GM12878 (cell line): ENCODE data around the gene BMI1. TPM values are rescaled to one million over a fixed set of nuclear protein-coding genes. Genes with fewer than 3 reads are reported as not detected.

Source experiments
- ATAC-seq: fragments of 200-7000 bp; cut with Tn5 transposase; 3 replicates; pipeline ENCODE4 v1.9.1; 2020; ENCODE audit warnings: mild to moderate bottlenecking, moderate library complexity
- BruUV-seq: library from RNA; stranded (reverse); fragments of 400-500 nt; replicated peaks from 2 replicates; lab custom pipeline; 2021; lab: Mats Ljungman, UMichigan
- CTCF ChIA-PET: fragments of 300-600 bp; sonication (Branson Sonifier 250); formaldehyde crosslinking; extraction: SDS; loops from one replicate; lab custom pipeline; 2021; ENCODE audit warnings: inconsistent platforms; lab: Yijun Ruan, JAX
- POLR2A ChIA-PET: fragments of 350-600 bp; formaldehyde crosslinking; extraction: SDS; loops from one replicate; lab custom pipeline; 2021; ENCODE audit warnings: inconsistent platforms; lab: Charles Lee
- RAD21 ChIA-PET: fragments of 300-600 bp; sonication (Branson Sonifier 250); formaldehyde crosslinking; loops from one replicate; lab custom pipeline; 2023; ENCODE audit warnings: antibody characterized with exemption; ENCODE audit not compliant: unreplicated experiment; lab: Charles Lee
- SMC1A ChIA-PET: fragments of 300-600 bp; sonication (Branson Sonifier 250); formaldehyde crosslinking; loops from one replicate; lab custom pipeline; 2023; ENCODE audit not compliant: unreplicated experiment, uncharacterized antibody; lab: Charles Lee
- DNase-seq: peaks from one replicate; pipeline ENCODE4 v3.0.0-alpha.2; 2011; ENCODE audit warnings: low read depth, low spot score
- FAIRE-seq: peaks from 3 replicates; lab custom pipeline; 2011; peaks lifted over from hg19 to GRCh38; lab: Jason Lieb, UNC
- H2AFZ ChIP-seq: 2 replicates; pipeline ENCODE4 v1.6.0; 2011; ENCODE audit warnings: low read depth, low read length, control low read depth; ENCODE audit not compliant: control insufficient read depth
- H3K27ac ChIP-seq: 2 replicates; pipeline ENCODE4 v1.5.1; 2011; ENCODE audit warnings: control low read depth; ENCODE audit not compliant: control insufficient read depth, insufficient read depth
- H3K27me3 ChIP-seq, 2 experiments: replicated peaks in 1 of 2; 2 replicates each; pipeline versions ENCODE4 v1.6.0 to v1.6.1; 2011; ENCODE audit warnings: low read length in 1 of 2; ENCODE audit not compliant: control insufficient read depth in 2 of 2, insufficient read depth in 2 of 2
- H3K36me3 ChIP-seq, 2 experiments: 2 replicates each; pipeline ENCODE4 v1.5.1; 2011; ENCODE audit warnings: low read length in 1 of 2; ENCODE audit not compliant: control insufficient read depth in 2 of 2, insufficient read depth in 2 of 2
- H3K4me1 ChIP-seq: 2 replicates; pipeline ENCODE4 v1.6.1; 2011; ENCODE audit warnings: mild to moderate bottlenecking, low read length, moderate library complexity, mixed read lengths; ENCODE audit not compliant: control insufficient read depth, insufficient read depth
- H3K4me2 ChIP-seq: 2 replicates; pipeline ENCODE4 v1.6.0; 2011; ENCODE audit warnings: control low read depth; ENCODE audit not compliant: control insufficient read depth, insufficient read depth
- H3K4me3 ChIP-seq: fragments of 200-600 bp; sonication (generic); 2 replicates; pipeline ENCODE4 v1.5.1; 2016
- H3K79me2 ChIP-seq: 2 replicates; pipeline ENCODE4 v1.6.0; 2011; ENCODE audit warnings: low read length; ENCODE audit not compliant: control insufficient read depth, insufficient read depth
- H3K9ac ChIP-seq: 2 replicates; pipeline ENCODE4 v1.8.0; 2011; ENCODE audit warnings: low read length, control low read depth, mixed read lengths; ENCODE audit not compliant: control insufficient read depth, insufficient read depth
- H3K9me3 ChIP-seq: replicated peaks from 3 replicates; pipeline ENCODE4 v1.5.1; 2011; ENCODE audit warnings: mild to moderate bottlenecking, low read length; ENCODE audit not compliant: control insufficient read depth, insufficient read depth
- H4K20me1 ChIP-seq: 2 replicates; pipeline ENCODE4 v1.6.0; 2011; ENCODE audit not compliant: control insufficient read depth, insufficient read depth
- BRCA1 ChIP-seq: IDR thresholded peaks from 2 replicates; pipeline ENCODE4 v1.6.1; 2011; ENCODE audit warnings: low read depth, low read length, improper control_type of control experiment
- DPF2 ChIP-seq: fragments of 450-650 bp; IDR thresholded peaks from 2 replicates; pipeline ENCODE4 v1.6.1; 2017; ENCODE audit warnings: mild to moderate bottlenecking
- IKZF1 ChIP-seq: fragments of 450-650 bp; conservative IDR thresholded peaks from 2 replicates; pipeline ENCODE4 v1.6.1; 2017; ENCODE audit warnings: antibody characterized with exemption, mild to moderate bottlenecking
- MXI1 ChIP-seq: fragments of 150-350 bp; IDR thresholded peaks from 2 replicates; pipeline ENCODE4 v1.6.1; 2011; ENCODE audit warnings: low read depth, mild to moderate bottlenecking, inconsistent platforms, low read length, improper control_type of control experiment
- PKNOX1 ChIP-seq: fragments of 450-650 bp; IDR thresholded peaks from 2 replicates; pipeline ENCODE4 v1.6.1; 2016; ENCODE audit warnings: mild to moderate bottlenecking
- POLR2A ChIP-seq: IDR thresholded peaks from 2 replicates; pipeline ENCODE4 v1.6.1; 2011; ENCODE audit warnings: low read depth, mild to moderate bottlenecking, low read length
- POLR2AphosphoS2 ChIP-seq: IDR thresholded peaks from 2 replicates; pipeline ENCODE4 v1.6.1; 2011; ENCODE audit warnings: low read depth, mild to moderate bottlenecking, low read length, improper control_type of control experiment, moderate library complexity
- SMAD1 ChIP-seq: fragments of 450-650 bp; IDR thresholded peaks from 2 replicates; pipeline ENCODE4 v1.6.1; 2018; ENCODE audit warnings: mild to moderate bottlenecking, low read depth; ENCODE audit not compliant: partially characterized antibody
- SPI1 ChIP-seq: IDR thresholded peaks from 2 replicates; pipeline ENCODE4 v1.6.1; 2011; ENCODE audit warnings: low read depth, mild to moderate bottlenecking, low read length, moderate library complexity, borderline replicate concordance; ENCODE audit not compliant: insufficient read depth
- USF1 ChIP-seq: IDR thresholded peaks from 2 replicates; pipeline ENCODE4 v1.6.1; 2011; ENCODE audit warnings: borderline replicate concordance, low read depth, mild to moderate bottlenecking, moderate library complexity, mixed read lengths, low read length; ENCODE audit not compliant: insufficient read depth; ENCODE audit errors: extremely low read length
- WGBS: methylation state at CpG from one replicate; pipeline ENCODE4 v1.1.6; 2016; ENCODE audit warnings: low lambda C conversion rate; ENCODE audit not compliant: insufficient replicate concordance, insufficient coverage; ENCODE audit errors: missing lambda C conversion rate; 5-methylcytosine and 5-hydroxymethylcytosine counted together
- in situ Hi-C: fragments of 300-500 bp; cut with MboI; formaldehyde crosslinking; loops from 9 replicates; pipeline ENCODE4 v1.14.3; 2018; ENCODE audit warnings: mixed read lengths
- intact Hi-C: fragments of 100-400 bp; cut with micrococcal nuclease; formaldehyde crosslinking; loops from one replicate; pipeline ENCODE4 v1.14.2; 2022; ENCODE audit not compliant: unreplicated experiment
- polyA plus RNA-seq, 11 experiments: library from polyadenylated mRNA; depleted of rRNA in 4 of 11; unstranded in 6 of 11; stranded (reverse) in 5 of 11; fragments of >200 nt; fragmentation: Nextera tagmentation in 4 of 11; fragmentation: Illumina TruSeq in 1 of 11; extraction: Ambion mirVana in 4 of 11; extraction: Trizol in 1 of 11; gene quantifications; 1 replicate in 1 of 11; 2 replicates in 10 of 11; pipeline versions ENCODE4 v1.2.1 to v1.2.3, GENCODE V29; 2011 to 2016; ENCODE audit warnings: inconsistent platforms in 2 of 11, missing spikeins in 2 of 11, low read depth in 1 of 11
- total RNA-seq, 4 experiments: library from RNA; depleted of rRNA in 3 of 4; stranded (reverse); fragments of >200 nt in 3 of 4; fragmentation: Illumina TruSeq in 1 of 4; extraction: Trizol in 1 of 4; gene quantifications; 2 replicates each; pipeline versions ENCODE4 v1.2.1 to v1.2.3, GENCODE V29; 2013 to 2021
- TF ChIP-seq, protein P1 (sequence below): IDR thresholded peaks from 2 replicates; pipeline ENCODE4 v1.6.1; 2012; ENCODE audit warnings: mild to moderate bottlenecking, low read depth, low read length
- TF ChIP-seq, protein P2 (sequence below): IDR thresholded peaks from 2 replicates; pipeline ENCODE4 v1.6.1; 2012; ENCODE audit warnings: low read length, inconsistent platforms

BMI1 gene
- total and polyA plus RNA-seq, 10 of the 15 experiments (the other 5 are each of a cell fraction or from before 2014, with no cell fraction given) = 8.0 to 49.7 (median 25.8) TPM

DNA sequence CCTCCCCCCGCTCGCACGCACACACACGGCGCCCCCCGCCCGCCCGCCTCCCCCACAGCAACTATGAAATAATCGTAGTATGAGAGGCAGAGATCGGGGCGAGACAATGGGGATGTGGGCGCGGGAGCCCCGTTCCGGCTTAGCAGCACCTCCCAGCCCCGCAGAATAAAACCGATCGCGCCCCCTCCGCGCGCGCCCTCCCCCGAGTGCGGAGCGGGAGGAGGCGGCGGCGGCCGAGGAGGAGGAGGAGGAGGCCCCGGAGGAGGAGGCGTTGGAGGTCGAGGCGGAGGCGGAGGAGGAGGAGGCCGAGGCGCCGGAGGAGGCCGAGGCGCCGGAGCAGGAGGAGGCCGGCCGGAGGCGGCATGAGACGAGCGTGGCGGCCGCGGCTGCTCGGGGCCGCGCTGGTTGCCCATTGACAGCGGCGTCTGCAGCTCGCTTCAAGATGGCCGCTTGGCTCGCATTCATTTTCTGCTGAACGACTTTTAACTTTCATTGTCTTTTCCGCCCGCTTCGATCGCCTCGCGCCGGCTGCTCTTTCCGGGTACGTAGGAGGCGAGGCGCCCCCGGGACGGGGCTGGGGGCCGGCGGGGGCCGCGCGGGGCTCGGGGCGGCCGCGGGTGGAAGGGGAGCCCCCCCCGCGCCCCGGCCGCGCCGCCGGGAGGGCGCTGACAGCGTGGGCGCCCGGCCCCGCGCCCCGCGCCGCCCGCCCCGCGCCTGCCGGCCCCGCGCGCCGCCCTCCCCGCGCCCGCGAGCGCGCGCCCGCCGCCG lies 441 bp downstream of the BMI1 start:
- Histone ChIP-seq H4K20me1 (peaks cover 2% of the 10 kb centered on the region; the same call in 1 of the 2 replicates), H3K9ac (peak overlapping the region; percentile 71), H3K4me2 (peak overlapping the region; percentile 36; the same call in 1 of the 2 replicates), H3K4me3 (peak overlapping the region; percentile 83), H3K4me1 (peaks cover 25% of the 10 kb centered on the region), H3K27ac (no peak overlapping the region), H3K79me2 (peaks cover 19% of the 10 kb centered on the region), H3K9me3 (peaks cover 2% of the 10 kb centered on the region; the same call in 2 of the 3 replicates), H2AFZ (peak overlapping the region; percentile 42), H3K27me3 (peaks cover 3 to 14% of the 10 kb centered on the region in 2 experiments), H3K36me3 (no peaks in the 10 kb centered on the region; a peak in 1 of 4 replicates)
- ChIA-PET SMC1A (no interaction called here), CTCF (no interaction called here), RAD21 (interaction anchor here (1.2 to 1.8 kb wide), 2 partner anchors 19 to 23 kb away, joined by 3 to 6 read pairs; no protein-coding TSS in a partner anchor), POLR2A (no interaction called here)
- ATAC-seq (peak; percentile 51), DNase-seq (no peak), FAIRE-seq (no peak)
- intact Hi-C loops (loop anchor here (5.0 kb wide), 2 partner anchors 319 to 666 kb away; partner anchors contain the start of gene DNAJC1), in situ Hi-C loops (no loop called here)
- 0% methylated on average over 15 of the region's 114 CpGs for WGBS
- BruUV-seq = no TSS peak
- TF ChIP-seq MXI1 = 0 out of 2 replicates have a peak, but pooled peaks have one; percentile 26
- TF ChIP-seq IKZF1 = peak; percentile 52
- no peak for TF ChIP-seq SPI1
- TF ChIP-seq, protein P1, sequence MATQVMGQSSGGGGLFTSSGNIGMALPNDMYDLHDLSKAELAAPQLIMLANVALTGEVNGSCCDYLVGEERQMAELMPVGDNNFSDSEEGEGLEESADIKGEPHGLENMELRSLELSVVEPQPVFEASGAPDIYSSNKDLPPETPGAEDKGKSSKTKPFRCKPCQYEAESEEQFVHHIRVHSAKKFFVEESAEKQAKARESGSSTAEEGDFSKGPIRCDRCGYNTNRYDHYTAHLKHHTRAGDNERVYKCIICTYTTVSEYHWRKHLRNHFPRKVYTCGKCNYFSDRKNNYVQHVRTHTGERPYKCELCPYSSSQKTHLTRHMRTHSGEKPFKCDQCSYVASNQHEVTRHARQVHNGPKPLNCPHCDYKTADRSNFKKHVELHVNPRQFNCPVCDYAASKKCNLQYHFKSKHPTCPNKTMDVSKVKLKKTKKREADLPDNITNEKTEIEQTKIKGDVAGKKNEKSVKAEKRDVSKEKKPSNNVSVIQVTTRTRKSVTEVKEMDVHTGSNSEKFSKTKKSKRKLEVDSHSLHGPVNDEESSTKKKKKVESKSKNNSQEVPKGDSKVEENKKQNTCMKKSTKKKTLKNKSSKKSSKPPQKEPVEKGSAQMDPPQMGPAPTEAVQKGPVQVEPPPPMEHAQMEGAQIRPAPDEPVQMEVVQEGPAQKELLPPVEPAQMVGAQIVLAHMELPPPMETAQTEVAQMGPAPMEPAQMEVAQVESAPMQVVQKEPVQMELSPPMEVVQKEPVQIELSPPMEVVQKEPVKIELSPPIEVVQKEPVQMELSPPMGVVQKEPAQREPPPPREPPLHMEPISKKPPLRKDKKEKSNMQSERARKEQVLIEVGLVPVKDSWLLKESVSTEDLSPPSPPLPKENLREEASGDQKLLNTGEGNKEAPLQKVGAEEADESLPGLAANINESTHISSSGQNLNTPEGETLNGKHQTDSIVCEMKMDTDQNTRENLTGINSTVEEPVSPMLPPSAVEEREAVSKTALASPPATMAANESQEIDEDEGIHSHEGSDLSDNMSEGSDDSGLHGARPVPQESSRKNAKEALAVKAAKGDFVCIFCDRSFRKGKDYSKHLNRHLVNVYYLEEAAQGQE = no peak
- peak; percentile 1 for TF ChIP-seq USF1
- TF ChIP-seq SMAD1 = no peak
- TF ChIP-seq BRCA1 = no peak
- TF ChIP-seq POLR2A = peak; percentile 82
- TF ChIP-seq, protein P2, sequence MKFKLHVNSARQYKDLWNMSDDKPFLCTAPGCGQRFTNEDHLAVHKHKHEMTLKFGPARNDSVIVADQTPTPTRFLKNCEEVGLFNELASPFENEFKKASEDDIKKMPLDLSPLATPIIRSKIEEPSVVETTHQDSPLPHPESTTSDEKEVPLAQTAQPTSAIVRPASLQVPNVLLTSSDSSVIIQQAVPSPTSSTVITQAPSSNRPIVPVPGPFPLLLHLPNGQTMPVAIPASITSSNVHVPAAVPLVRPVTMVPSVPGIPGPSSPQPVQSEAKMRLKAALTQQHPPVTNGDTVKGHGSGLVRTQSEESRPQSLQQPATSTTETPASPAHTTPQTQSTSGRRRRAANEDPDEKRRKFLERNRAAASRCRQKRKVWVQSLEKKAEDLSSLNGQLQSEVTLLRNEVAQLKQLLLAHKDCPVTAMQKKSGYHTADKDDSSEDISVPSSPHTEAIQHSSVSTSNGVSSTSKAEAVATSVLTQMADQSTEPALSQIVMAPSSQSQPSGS = no peak
- peak; percentile 22; the same call in 1 of the 2 replicates for TF ChIP-seq PKNOX1
- TF ChIP-seq DPF2 = peak; percentile 64
- 0 out of 2 replicates have a peak, but pooled peaks have one; percentile 37 for TF ChIP-seq POLR2AphosphoS2
